Activated CD8-positive, alpha-beta memory T cell treated with anti-CD3 and anti-CD28 coated beads for 36 hours (primary cell): ENCODE data around the gene MLIP. TPM values are rescaled to one million over a fixed set of nuclear protein-coding genes. Genes with fewer than 3 reads are reported as not detected.

Experiments used
- CTCF ChIA-PET: fragments of 350-600 bp; sonication (Branson Sonifier 250); formaldehyde crosslinking; loops from one replicate; lab custom pipeline; 2021; ENCODE audit warnings: antibody characterized with exemption; lab: Charles Lee
- POLR2A ChIA-PET: fragments of 350-600 bp; sonication (Branson Sonifier 250); formaldehyde crosslinking; loops from one replicate; lab custom pipeline; 2021; ENCODE audit warnings: antibody characterized with exemption; lab: Charles Lee
- total RNA-seq, 2 experiments: library from RNA; stranded (reverse); gene quantifications; one replicate each; pipeline ENCODE4 v1.2.3, GENCODE V29; 2021

The MLIP gene
- total RNA-seq, 2 experiments from 2014 or later, result not detected

- CTCF ChIA-PET, result no interaction called here
- POLR2A ChIA-PET, result no interaction called here
These were observed 148.8 kb downstream of the MLIP start for GRCh38 chr6:54260025-54260424.

GRCh38 chr6:54262499-54262898, 151.3 kb downstream of the MLIP start:
- POLR2A ChIA-PET, result no interaction called here

GRCh38 chr6:54262971-54263370, 151.7 kb downstream of the MLIP start:
- ChIA-PET CTCF (no interaction called here), POLR2A (no interaction called here)

More at GRCh38 chr6:54262499-54262898, 151.3 kb downstream of the MLIP start:
- CTCF ChIA-PET, result no interaction called here

- ChIA-PET POLR2A (no interaction called here), CTCF (no interaction called here)
These were observed 153.5 kb downstream of the MLIP start for GRCh38 chr6:54264581-54265272.

- POLR2A ChIA-PET, result no interaction called here
- CTCF ChIA-PET, result no interaction called here
These were observed 155.2 kb downstream of the MLIP start for GRCh38 chr6:54266400-54266923.

- CTCF ChIA-PET, result no interaction called here
These were observed 156.6 kb downstream of the MLIP start for GRCh38 chr6:54267798-54268197.

GRCh38 chr6:54273214-54273820, 162.1 kb downstream of the MLIP start:
- POLR2A ChIA-PET, result no interaction called here

More at GRCh38 chr6:54267798-54268197, 156.6 kb downstream of the MLIP start:
- POLR2A ChIA-PET, result no interaction called here

GRCh38 chr6:54274383-54274782, 163.1 kb downstream of the MLIP start:
- POLR2A ChIA-PET, result no interaction called here
- CTCF ChIA-PET, result no interaction called here

More at GRCh38 chr6:54273214-54273820, 162.1 kb downstream of the MLIP start:
- CTCF ChIA-PET, result no interaction called here

GRCh38 chr6:54282186-54282585, 170.9 kb downstream of the MLIP start:
- CTCF ChIA-PET, result no interaction called here
- POLR2A ChIA-PET, result no interaction called here

GRCh38 chr6:54284161-54284860, 173.1 kb downstream of the MLIP start:
- ChIA-PET POLR2A (no interaction called here), CTCF (no interaction called here)

- ChIA-PET CTCF (no interaction called here), POLR2A (no interaction called here)
These were observed 174.4 kb downstream of the MLIP start for GRCh38 chr6:54285595-54285994.

GRCh38 chr6:54286141-54286540, 174.9 kb downstream of the MLIP start:
- ChIA-PET POLR2A (no interaction called here), CTCF (no interaction called here)

GRCh38 chr6:54288474-54288873, 177.2 kb downstream of the MLIP start:
- CTCF ChIA-PET, result no interaction called here

GRCh38 chr6:54289426-54289825, 178.2 kb downstream of the MLIP start:
- POLR2A ChIA-PET, result no interaction called here
- CTCF ChIA-PET, result no interaction called here

More at GRCh38 chr6:54288474-54288873, 177.2 kb downstream of the MLIP start:
- POLR2A ChIA-PET, result no interaction called here

- ChIA-PET POLR2A (no interaction called here), CTCF (no interaction called here)
These were observed 179.9 kb downstream of the MLIP start for GRCh38 chr6:54291146-54291545.

GRCh38 chr6:54291738-54292137, 180.5 kb downstream of the MLIP start:
- POLR2A ChIA-PET, result no interaction called here
- CTCF ChIA-PET, result no interaction called here

GRCh38 chr6:54294965-54295532, 183.8 kb downstream of the MLIP start:
- ChIA-PET POLR2A (no interaction called here), CTCF (no interaction called here)

GRCh38 chr6:54299542-54300269, 188.5 kb downstream of the MLIP start:
- POLR2A ChIA-PET, result no interaction called here
- CTCF ChIA-PET, result no interaction called here

GRCh38 chr6:54301770-54302169, 190.5 kb downstream of the MLIP start:
- ChIA-PET CTCF (no interaction called here), POLR2A (no interaction called here)
